HPDE6-E6E7 (cell line): ENCODE results near the gene JAG1.
A peak's percentile ranks its signal among the peaks of the same experiment; 100 is the strongest.

Source experiments
- DNase-seq: peaks from one replicate; pipeline ENCODE4 v3.0.0; 2011; ENCODE audit warnings: missing footprints; ENCODE audit errors: extremely low spot score

Gene JAG1

DNA sequence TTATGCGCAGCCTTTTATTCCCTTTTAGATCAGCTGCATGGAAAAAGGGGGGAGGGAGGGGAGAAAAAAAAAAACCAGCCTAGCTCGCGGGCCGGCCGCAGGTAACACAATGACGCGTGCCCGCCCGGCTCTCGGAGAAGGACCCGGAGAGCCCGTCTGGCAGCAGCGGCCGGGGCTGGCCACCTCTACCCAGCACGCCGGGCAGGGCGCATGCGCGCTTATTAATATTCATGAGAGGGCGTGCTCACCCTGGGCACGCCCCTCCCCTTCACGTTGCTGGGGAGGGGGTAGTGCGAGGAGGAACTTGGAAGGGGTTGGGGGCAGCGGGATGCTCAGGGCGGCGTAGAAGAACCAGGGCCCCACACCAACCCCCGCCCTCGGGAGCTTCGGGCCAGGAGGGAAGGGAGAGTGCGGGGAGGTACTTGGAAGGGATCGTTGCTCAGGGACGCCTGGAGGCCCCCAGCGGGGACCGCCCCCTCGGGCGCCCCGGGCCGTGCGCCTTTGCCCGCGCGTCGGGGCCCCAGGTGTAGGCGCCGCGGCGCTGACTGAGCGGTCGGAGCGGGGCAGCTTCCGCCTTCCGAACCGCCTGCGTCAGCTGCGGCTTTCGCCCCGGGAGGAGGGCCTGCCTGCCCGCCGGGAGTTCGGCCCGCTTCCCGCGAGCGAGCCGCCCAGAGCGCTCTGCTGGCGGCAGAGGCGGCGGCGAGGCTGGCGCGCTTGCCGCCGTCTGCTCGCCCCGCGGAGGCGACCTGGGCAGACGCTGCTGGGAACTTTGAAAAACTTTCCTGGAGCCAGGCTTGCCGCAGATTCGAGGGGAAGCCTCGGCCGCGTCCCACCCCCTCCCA is at the start of gene JAG1:
Gene JAG1, minus strand, starts transcription at position 158 of the 842 bp plus-strand sequence. CDS start 469 bp downstream, outside the sequence.
- DNase-seq: peak; percentile 99

DNA sequence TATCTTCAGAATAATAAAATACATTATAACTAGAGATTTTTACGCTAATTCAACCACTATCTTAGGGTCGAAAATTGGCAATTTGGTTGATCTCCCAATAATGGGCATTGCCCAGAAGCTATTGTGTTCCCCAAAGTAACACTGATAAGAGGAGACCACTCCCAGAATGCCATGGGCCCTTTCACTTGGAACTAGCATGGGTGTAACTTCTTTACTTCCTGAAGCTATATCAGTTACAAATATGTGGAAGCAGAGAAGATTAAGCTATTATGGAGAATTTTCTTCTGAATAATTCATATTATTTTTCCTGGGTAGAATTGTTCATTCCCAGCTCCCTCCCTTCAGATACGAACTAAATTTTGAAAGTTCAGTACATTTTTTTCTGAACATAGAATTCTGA is 48.2 kb upstream of the JAG1 start:
- no peak for DNase-seq

DNA sequence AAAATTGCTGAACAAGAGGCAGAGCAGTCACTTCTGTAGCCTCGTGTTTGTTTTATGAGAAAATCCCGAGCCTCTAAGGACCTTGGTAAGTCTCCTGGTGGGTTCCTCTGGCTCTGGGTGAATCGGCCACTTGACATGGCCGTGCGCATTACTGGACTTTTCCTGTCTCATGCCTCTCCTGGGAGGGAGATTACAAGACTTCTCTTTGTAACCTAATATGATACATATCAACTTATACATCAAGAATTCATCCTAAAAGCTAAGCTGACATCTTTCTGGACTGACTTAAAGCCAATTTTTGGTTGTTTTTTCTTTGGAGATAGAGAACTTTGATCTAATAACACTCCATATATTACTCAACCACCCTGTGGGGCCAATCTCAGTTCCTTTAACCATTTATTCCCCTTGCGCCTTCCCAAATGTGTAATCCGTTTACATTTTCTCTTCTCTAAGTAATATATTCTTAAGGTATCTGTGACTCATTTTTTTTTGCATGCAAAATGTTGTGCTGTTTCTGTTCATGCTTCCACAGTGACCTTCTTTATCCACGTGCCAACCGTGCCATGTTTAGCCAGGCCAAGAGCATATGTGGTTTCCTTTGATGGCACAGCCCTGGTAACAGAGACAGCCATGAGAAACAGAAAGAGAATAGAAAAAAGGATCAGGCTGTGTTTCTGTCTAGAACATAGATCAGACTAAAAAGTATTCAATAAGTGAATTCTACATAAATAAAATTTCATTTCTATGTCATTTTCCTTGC is 47.5 kb upstream of the JAG1 start:
- no peak for DNase-seq

DNA sequence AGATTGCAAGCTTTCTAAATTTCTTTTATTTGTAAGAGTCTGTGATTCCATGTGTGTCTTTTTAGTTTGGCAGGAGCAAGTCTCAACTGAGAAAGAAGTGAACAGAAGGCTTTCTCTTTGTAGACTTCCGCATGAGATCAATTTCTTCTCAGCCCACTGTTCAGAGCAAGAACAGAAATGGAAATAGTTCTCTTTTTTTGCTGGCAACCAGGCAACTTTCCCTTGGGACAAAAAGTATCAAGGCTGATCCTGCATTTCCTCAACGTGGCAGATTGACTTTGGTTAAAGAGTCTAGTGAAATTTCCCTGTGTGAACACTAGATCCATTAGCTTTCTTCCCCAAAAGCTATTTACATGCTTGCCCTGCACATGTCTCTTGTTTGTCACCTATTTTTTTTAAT is 46.8 kb upstream of the JAG1 start:
- no peak for DNase-seq

DNA sequence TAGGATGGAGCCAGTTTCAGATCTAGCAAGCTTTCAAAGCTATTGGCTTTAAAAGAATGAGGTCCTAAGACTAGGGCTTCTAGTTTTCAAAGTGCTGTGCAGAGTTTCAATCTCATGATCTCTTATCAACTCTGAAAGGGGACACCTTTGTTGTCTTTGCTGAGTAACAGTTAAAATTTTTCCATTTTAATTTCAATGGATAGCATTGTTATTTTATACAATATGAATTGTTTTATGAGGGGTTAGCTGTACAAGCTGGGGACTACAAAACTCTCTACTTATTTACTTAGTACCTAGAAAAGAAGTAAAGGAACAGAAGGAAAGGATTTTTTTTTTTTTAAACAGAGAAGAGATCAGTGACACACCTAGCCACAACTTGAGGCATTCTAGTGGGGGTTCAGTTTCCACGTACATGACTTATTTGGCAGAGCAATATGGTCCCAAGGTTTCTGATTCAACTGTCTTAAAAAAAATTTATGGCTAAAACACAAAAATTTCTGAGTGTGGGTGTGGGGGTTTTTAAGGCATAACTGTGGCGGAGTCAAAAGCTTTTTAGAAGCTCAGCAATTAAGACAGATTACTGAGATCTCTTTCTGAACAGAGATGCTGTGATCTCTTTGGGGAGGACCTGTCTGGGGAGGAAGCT is 46.1 kb upstream of the JAG1 start:
- no peak for DNase-seq

DNA sequence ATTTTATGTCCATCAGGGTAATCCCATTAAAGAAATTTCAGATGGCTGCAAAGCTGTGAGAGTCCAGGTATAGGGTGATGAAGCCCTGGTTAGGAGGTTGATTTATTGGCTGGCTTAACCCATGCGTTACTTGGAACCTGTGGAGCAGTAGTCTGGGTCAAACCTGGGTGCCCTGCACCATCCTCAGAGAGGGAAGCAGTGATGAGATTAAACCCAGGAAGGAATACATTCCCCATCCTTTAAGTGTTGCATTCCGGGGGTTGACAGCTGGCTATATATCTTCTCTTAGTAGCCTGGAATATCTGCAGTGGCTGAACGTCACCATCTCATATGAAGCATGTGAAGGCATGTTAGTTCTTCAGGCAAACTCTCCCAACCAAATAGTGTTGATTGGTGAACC is 44.9 kb upstream of the JAG1 start:
- DNase-seq: no peak

DNA sequence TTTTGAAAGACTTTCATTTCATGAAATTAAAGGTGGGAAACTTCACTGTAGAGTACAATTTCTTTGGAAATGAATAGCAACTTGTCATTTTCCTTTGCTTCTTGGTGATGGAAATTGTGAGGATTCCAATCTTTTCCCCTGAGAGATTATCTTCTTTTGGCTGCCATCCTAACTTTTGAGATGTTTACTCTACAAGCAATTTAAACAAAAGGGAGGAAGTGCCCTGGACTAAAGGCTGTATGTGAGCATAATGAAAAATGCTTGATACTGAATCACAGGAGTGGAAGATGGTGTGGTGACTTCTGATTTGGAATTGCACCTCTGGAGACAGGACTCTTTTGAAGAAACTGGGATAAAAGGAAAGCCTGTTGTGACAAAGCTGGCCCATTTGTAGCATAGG is 43.1 kb upstream of the JAG1 start:
- DNase-seq: no peak

DNA sequence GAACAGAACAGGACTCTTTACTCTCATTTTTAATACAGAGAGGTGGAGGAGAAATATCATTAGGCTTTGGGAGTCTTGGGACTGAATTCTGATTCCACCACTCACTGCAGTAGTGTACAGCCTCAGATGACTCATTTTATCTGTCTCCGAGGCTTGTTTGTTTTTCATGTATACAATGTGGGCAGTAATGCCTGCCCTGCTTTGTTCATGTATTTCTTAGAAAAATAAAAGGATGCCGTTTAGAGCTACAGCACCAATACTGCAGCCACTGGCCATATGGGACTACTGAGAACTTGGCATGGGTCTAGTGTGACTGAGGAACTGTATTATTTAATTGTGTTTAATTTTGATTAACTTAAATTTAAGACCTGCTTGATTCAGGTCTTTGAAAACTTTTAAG is 41.2 kb upstream of the JAG1 start:
- peak; percentile 71 for DNase-seq

DNA sequence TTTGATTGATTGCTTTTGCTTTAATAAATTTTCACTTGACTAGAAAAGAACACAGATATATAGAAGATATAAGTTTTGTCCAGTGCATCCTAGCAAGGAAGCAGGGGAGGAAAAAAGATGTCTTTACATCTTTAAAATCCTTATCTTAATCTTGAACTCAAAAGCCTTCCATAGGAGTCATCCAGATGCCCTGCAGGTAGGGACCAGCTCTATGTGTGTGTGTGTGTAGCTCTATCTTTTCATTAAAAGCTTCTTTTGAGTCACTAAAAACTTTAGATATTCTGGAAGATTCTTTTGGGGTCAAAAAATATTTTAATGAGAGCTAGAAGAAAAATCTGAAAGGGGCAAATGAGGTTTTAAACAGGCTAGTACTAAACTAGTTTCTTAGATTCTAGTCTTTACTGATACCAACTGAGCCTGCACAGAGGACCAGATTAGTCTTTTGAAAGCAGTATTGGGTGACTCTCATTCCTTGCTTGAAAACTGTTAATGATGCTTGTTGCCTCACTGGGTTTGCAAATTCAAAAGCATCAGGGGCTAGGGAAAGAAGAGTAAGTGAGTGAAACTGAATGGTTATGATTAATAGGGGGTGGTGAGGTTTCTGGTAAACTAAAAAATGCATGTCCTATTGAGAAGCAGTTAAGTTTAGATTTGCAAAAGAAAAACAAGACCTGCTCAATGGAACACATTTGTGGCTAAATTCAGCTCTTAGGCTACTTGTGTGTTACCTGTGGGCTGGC is 40.6 kb upstream of the JAG1 start:
- no peak for DNase-seq

DNA sequence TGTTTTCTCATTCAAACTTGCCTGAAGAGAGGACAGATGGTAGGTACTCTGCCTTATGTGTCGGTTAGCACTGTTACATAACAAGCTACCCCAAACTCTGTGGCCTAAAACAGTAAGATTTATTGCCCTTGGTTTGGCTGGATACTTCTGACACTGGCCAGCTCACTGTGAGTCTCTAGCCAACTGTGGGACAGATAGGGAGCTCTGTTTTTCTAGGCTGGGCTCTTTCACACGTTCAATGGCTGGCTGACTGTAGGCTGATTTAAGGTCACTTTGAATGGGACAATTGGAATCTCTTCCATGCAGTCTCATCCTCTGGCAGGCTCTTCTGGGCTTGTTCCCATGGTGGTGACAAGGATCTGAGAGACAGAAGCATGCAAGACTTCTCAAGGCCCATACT is 39.4 kb upstream of the JAG1 start:
- no peak for DNase-seq

DNA sequence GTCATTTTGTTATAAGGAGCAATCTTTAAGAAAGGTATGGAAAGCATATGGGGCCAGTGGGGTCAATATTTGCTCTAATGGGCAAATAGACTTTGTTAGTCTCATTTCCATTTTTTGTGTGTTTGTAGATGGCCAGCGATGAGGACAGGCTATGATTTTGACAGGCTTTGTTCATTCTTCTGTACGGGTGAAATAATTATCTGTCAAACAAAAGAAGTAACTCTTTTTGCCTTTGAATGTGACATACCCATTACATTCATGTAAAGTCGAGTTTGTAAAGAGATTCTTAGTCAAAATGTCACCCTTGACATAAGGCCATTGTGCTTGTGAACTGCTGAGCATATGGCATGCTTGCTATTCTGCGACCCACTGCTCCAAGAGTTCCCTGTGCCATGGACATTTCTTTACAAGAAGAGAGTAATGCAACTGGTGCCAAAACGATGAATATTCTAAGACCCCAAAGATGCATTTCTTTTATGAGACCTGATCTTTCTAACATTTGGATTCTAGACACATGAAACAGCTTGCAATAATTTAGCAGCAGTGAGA is 38.2 kb upstream of the JAG1 start:
- DNase-seq: no peak

DNA sequence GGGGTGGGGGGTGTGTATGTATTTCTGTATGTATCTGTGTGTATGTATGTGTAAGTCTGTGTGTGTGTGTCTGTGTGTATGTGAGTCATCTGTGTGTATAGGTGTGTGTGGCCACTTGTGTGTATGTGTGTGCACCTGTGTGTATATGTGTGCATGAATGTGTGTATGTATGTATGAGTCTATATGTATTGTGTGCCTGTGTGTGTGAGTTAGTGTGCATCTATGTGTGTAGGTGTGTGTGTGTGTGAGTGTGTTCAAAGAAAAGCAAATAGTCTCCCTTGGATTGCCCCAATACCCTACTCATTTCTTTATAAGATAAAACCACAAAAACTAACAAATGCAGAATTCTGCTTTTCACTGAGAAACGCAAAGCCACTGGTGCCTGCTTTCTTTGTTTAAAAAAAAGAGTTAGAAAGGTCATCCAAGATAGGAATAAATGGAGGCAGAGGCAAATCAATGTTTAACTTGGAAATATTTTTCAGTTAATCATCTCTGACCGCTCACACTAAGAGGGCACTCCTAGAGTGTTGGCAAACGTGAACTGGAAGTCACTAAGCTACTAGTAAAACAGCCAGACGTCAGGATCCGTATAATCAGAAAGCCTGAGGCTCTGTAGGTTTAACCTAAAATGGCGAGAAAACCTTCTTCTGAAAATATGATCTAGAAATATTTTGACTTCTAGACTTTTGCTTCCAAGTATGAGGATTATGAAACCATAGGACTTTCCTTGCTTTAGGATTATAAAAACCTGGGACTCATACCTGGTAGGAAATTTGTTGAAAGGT is 37.4 kb upstream of the JAG1 start:
- no peak for DNase-seq

DNA sequence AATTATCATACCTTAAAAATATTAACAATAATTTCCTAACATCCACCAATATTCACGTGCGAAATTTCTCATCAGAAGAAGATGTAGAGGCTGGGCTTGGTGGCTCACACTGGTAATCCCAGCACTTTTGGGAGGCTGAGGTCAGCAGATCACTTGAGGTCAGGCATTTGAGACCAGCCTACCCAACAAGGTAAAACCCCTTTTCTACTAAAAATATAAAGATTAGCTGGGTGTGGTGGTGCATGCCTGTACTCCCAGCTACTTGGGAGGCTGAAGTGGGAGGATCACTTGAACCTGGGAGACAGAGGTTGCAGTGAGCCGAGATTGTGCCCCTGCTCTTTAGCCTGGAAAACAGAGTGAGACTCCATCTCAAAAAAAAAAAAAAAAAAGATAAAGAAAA is 36.1 kb upstream of the JAG1 start:
- DNase-seq: no peak

DNA sequence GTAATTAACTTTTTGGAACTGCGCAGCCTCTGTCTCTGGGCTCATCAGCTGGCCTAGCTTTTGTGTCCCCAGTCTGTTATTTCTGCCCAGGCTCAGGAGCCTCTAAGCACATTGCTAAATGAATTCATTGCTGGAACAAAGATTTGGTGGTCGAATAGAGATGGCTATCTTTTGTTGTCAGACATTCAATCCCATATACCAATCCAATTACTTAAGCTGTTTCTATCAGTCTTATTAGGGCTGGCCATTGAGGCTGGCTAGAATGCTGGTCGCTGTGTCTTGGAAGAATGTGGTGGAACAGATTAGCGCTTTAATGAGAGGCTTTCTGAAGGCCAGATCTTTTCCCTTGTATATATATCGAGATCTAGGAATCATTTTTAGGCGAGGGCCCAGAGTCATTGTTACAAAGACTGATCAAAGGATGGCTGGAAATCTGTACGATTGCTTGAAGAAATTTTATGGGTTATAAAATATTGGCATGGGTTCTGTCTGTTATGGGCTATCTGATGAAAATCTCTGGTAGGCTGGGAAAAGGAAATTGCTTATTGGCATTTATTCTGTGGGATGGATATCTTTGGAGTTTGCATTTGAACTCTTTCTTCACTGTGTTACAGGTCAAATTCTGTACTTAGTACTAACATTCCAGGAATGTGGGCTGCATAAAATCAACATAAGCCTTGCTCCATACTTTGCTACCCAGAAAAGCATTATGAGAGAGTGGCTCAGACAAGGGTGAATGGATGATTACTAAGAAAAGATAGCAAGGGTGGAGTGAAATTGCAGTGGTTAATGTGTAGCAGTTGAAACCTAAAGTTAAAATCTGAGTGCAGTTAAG is 34.8 kb upstream of the JAG1 start:
- no peak for DNase-seq

DNA sequence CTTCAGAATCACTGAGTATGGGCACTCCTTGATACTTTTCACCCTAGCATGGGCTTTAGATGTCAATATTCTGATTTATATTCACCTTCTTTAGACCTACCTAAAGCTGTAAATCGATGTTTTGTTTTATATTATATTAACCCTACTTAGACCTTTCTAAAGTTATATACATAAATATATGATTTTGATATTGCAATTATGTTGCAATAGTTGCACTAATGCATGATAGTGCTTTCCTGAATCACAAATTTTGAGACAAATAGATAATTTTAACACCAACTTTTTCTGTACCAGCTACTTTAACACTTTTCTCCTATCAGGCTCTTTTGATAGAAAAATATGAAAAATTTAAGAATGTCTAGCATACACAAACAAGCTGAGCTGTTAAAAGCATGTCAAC is 34.0 kb upstream of the JAG1 start:
- DNase-seq: no peak

DNA sequence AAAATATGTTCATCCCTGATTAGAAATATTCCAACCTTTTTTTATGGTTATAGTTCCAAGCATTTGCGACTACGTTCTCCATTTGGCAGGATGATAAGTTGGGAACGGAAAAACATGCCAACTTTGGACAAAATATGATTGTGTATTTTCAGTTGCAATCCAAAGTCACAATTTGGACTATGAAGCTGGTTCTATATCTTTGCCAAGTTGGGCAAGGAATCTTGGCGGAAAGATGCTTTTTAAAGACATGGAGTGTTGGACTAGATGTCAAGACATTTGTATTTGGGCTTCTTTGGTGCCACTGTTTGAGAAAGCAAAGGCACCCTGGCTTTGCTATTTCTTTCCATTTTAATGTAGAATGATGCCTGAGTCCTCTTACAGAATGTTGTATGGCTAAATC is 33.3 kb upstream of the JAG1 start:
- DNase-seq: no peak

DNA sequence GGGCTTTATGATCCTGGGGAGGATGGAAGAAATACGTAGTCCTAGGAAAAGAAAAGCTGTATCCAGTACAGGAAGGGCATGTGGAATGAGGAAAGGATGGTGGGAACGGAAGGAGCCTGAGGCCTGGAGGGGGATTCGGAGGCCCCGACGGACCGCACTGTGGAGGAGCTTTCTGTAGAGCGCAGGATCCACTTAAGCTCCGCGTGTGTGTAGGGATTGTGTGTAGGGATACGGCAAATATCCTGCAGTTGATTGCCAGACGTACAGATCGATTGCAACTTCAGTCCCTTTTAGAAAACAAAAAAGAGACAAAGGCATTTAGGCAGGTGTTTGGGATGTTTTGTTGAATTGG is 32.6 kb upstream of the JAG1 start:
- DNase-seq: no peak

DNA sequence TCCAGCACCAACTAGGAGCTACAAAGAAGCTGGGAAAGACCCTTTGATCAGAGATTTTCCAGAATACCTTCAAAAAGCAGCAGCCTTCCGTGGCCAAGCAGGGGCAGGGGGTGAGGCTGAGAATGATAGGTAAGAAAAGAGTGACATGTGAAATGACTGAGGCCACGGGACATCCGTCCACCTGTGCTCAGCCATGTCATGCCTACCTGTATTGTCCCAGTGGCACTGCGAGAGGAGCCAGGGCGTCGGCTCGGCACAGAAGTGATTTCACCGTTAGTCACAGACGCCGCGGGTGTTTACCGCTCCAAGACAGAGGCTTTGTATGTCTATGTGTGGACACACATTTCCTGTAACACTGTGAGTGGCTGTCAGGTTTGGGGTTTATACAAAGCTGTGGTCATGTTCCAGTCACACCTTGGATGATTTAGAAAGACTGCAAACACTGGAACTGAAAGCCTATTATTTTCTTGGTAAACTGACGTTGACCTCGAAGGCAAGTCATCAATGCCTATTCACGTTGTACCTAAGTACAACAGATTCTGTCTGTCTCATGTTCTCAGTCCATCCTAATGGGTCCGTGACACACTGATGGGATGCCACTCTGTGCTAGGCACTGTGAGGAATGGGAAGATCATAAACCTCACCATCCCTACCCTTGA is 32.1 kb upstream of the JAG1 start:
- peak; percentile 100 for DNase-seq

DNA sequence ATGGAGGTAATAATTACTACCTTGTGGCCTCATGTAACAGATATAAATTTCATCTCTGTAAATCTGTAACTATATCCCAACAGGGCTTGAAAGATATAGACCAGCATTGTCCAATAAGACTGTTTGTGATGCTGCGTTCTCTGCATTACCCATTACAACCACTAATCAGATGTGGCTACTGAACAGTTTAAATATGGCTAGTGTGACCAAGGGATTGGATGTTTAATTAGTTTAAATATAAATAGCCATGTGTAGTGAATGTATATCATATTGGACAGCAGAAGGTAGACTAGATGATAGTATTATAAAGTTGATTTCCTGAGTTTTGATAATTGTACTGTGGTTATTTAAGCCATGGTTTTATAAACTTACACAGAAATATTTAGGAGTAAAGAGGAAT is 27.8 kb upstream of the JAG1 start:
- DNase-seq: no peak

DNA sequence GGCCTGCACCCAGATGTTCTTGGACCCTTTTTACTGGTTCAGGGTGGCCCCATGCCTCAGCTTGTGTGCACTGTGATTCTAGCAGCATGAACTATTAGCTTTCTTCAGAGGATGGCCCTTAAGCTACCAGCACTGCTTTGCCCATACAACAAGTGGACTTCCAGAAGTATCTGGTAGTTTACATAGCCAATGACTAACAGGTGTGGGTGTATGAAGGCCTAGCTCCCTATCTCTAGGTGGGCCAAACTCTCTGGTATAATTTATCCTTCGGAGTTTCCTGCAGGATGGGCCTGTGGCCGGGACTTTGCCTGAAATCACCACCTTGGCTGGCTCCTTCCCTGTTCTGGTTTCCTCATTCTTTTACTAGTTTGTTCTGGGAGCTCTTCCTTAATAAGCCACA is 26.1 kb upstream of the JAG1 start:
- no peak for DNase-seq
